ENCODE data around the gene DNAH3. TPM values are rescaled to one million over a fixed set of nuclear protein-coding genes. Genes with fewer than 3 reads are reported as not detected.
"Not testable (repeated sequence)": the region's sequence is repeated elsewhere in the genome, so short reads cannot be mapped to it uniquely, and the experiment has no call there.

Gene DNAH3
- total and polyA plus RNA-seq, 3 donors from 2014 or later = 11.7 to 21.2 (median 19.9) TPM

- Histone ChIP-seq H3K4me1 (no peaks in the 10 kb centered on the region), H3K36me3 (ENCODE audit: low read depth, missing control alignments) (no peaks in the 10 kb centered on the region), H3K27me3 (no peaks in the 10 kb centered on the region), H3K27ac (no peak overlapping the region), H3K9me3 (no peaks in the 10 kb centered on the region), H3K4me3 (no peak overlapping the region)
- intact Hi-C loops (cut with DNase I; ENCODE audit: low total_unique reads) = no loop called here
- WGBS, 2 donors = 61 to 64% methylated on average over 9 of the region's 9 CpGs
- no peak for TF ChIP-seq CTCF (IDR thresholded peaks at IDR 0.05)
- no peak for DNase-seq
These were observed 46.4 kb downstream of the DNAH3 start for GRCh38 chr16:21103941-21104860.

- Histone ChIP-seq H3K27me3 (no peaks in the 10 kb centered on the region), H3K9me3 (no peaks in the 10 kb centered on the region), H3K4me1 (no peaks in the 10 kb centered on the region), H3K36me3 (ENCODE audit: low read depth, missing control alignments) (no peaks in the 10 kb centered on the region), H3K27ac (no peak overlapping the region), H3K4me3 (no peak overlapping the region)
- intact Hi-C loops (cut with DNase I; ENCODE audit: low total_unique reads) = no loop called here
- peak; percentile 34 for DNase-seq
- 65 to 78% methylated on average over 8 of the region's 8 CpGs for WGBS, 2 donors
- peak in 2 of 3 experiments; percentile 14 to 27 for TF ChIP-seq CTCF (IDR thresholded peaks at IDR 0.05)
- TF ChIP-seq POLR2A (IDR thresholded peaks at IDR 0.05) = no peak
These were observed 48.8 kb downstream of the DNAH3 start for GRCh38 chr16:21101631-21102420.

- intact Hi-C loops (cut with DNase I; ENCODE audit: low total_unique reads) = no loop called here
- Histone ChIP-seq H3K4me1 (no peaks in the 10 kb centered on the region), H3K27me3 (no peaks in the 10 kb centered on the region), H3K4me3 (no peak overlapping the region), H3K36me3 (ENCODE audit: low read depth, missing control alignments) (no peaks in the 10 kb centered on the region), H3K27ac (no peak overlapping the region), H3K9me3 (no peaks in the 10 kb centered on the region)
- TF ChIP-seq POLR2A (IDR thresholded peaks at IDR 0.05) (no peak), CTCF (IDR thresholded peaks at IDR 0.05) (no peak)
- DNase-seq = no peak
- 78 to 86% methylated on average over 4 of the region's 4 CpGs for WGBS, 2 donors
These were observed 50.2 kb downstream of the DNAH3 start for GRCh38 chr16:21100447-21100846.

GRCh38 chr16:21097151-21097550 lies 53.5 kb downstream of the DNAH3 start:
- Histone ChIP-seq H3K36me3 (ENCODE audit: low read depth, missing control alignments) (no peaks in the 10 kb centered on the region), H3K27ac (no peak overlapping the region), H3K4me1 (no peaks in the 10 kb centered on the region), H3K27me3 (no peaks in the 10 kb centered on the region), H3K4me3 (no peak overlapping the region), H3K9me3 (no peaks in the 10 kb centered on the region)
- no peak for DNase-seq
- 75 to 83% methylated on average over 1 of the region's 1 CpG for WGBS, 2 donors
- TF ChIP-seq POLR2A (IDR thresholded peaks at IDR 0.05) = no peak
- no peak for TF ChIP-seq CTCF (IDR thresholded peaks at IDR 0.05)
- intact Hi-C loops (cut with DNase I; ENCODE audit: low total_unique reads) = no loop called here

- DNase-seq; intact Hi-C loops (cut with DNase I; ENCODE audit: low total_unique reads); H3K4me1 ChIP-seq; H3K9me3 ChIP-seq; H3K27me3 ChIP-seq; H3K4me3 ChIP-seq; H3K36me3 ChIP-seq (ENCODE audit: low read depth, missing control alignments); H3K27ac ChIP-seq: not testable (repeated sequence)
- 87 to 88% methylated on average over 2 of the region's 2 CpGs for WGBS, 2 donors
These were observed 55.9 kb downstream of the DNAH3 start for GRCh38 chr16:21094719-21095118.

Data from testis (tissue), 3 donors.